SH-SY5Y (cell line): Measurements from ENCODE around the gene CYFIP2.

Source experiments
- GATA2 ChIP-seq: IDR thresholded peaks from 2 replicates; pipeline ENCODE4 v1.6.1; 2011; ENCODE audit warnings: mild to moderate bottlenecking, low read depth, low read length
- GATA3 ChIP-seq: IDR thresholded peaks from 2 replicates; pipeline ENCODE4 v1.6.1; 2011; ENCODE audit warnings: low read depth, mild to moderate bottlenecking, low read length, moderate library complexity

DNA sequence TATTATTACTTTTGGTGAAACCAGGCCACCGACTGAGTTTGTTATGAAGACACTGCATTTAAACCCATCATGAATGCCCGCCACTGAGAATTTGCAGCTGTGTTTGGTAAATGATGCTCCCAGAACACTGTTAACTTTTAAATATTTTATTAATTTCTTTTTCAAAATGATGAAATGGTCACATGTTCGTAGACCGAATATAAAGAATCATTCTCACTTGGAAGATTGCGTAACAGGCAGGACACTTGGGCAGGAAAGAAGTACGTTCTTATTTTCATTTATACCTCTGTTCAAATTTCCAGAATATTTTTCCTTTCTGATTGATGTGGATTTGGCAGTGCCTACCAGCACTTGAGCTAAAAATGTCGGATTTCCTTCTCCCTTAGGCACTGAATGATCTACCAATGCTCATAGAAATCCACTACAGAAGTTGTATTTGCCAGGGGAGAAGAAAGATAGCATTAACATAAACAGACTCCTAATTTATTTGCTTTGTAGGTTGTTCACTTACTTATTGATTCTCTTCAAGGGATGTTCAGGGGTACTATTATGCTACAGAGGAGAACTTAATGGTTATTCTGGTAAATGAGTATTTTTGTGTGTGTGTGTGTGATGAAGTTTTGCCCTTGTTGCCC, 13.8 kb downstream of the CYFIP2 start:
- no peak for TF ChIP-seq GATA2
- TF ChIP-seq GATA3, result no peak
